Stimulated activated CD4-positive, alpha-beta T cell treated with anti-CD3 and anti-CD28 coated beads, Interleukin-12 subunit alpha, Interleukin-12 subunit beta, amount 100 ng/mL, for 4 hours (primary cell): ENCODE results near the gene ASB1.

Source experiments
- DNase-seq: peaks from one replicate; pipeline ENCODE4 v3.0.0-alpha.2; 2020

Gene ASB1

GRCh38 chr2:238426568-238427434 lies at the start of gene ASB1:
TSS of gene ASB1 (plus strand) at chr2:238426927. CDS start at chr2:238427071, 144 bp downstream.
- peak; percentile 78 for DNase-seq

- DNase-seq: no peak
Measured at GRCh38 chr2:238378230-238379095, 48.3 kb upstream of the ASB1 start.

- no peak for DNase-seq
Measured at GRCh38 chr2:238379096-238379810, 47.5 kb upstream of the ASB1 start.

- no peak for DNase-seq
Measured at GRCh38 chr2:238380336-238380735, 46.4 kb upstream of the ASB1 start.

- DNase-seq: no peak
Measured at GRCh38 chr2:238380785-238381184, 45.9 kb upstream of the ASB1 start.

GRCh38 chr2:238381341-238382115 lies 45.2 kb upstream of the ASB1 start:
- no peak for DNase-seq

GRCh38 chr2:238382381-238382781 lies 44.3 kb upstream of the ASB1 start:
- DNase-seq: no peak

- no peak for DNase-seq
Measured at GRCh38 chr2:238383135-238383534, 43.6 kb upstream of the ASB1 start.

- no peak for DNase-seq
Measured at GRCh38 chr2:238383743-238384380, 42.9 kb upstream of the ASB1 start.

- DNase-seq: no peak
Measured at GRCh38 chr2:238387332-238387731, 39.4 kb upstream of the ASB1 start.

- DNase-seq: no peak
Measured at GRCh38 chr2:238388794-238389193, 37.9 kb upstream of the ASB1 start.

- DNase-seq: no peak
Measured at GRCh38 chr2:238389988-238390589, 36.6 kb upstream of the ASB1 start.

GRCh38 chr2:238391042-238391689 lies 35.6 kb upstream of the ASB1 start:
- DNase-seq: no peak

GRCh38 chr2:238396663-238397062 lies 30.1 kb upstream of the ASB1 start:
- DNase-seq: no peak

GRCh38 chr2:238397356-238397755 lies 29.4 kb upstream of the ASB1 start:
- no peak for DNase-seq

GRCh38 chr2:238398577-238398976 lies 28.1 kb upstream of the ASB1 start:
- no peak for DNase-seq

- DNase-seq: no peak
Measured at GRCh38 chr2:238399094-238399493, 27.6 kb upstream of the ASB1 start.

GRCh38 chr2:238401551-238401950 lies 25.2 kb upstream of the ASB1 start:
- no peak for DNase-seq

GRCh38 chr2:238403632-238404405 lies 22.9 kb upstream of the ASB1 start:
- DNase-seq: no peak
